HCT116 (cell line): ENCODE results near the gene PHF20. TPM values are rescaled to one million over a fixed set of nuclear protein-coding genes. Genes with fewer than 3 reads are reported as not detected.

Source experiments
- ATAC-seq: fragments of 200-7000 bp; cut with Tn5 transposase; 2 replicates; pipeline ENCODE4 v1.9.1; 2020; ENCODE audit warnings: mild to moderate bottlenecking, moderate library complexity
- BruUV-seq: library from RNA; stranded (reverse); fragments of 400-500 nt; replicated peaks from 2 replicates; lab custom pipeline; 2021; lab: Mats Ljungman, UMichigan
- CTCF ChIA-PET: fragments of 300-600 bp; sonication (Branson Sonifier 250); formaldehyde crosslinking; loops from one replicate; lab custom pipeline; 2021; ENCODE audit warnings: antibody characterized with exemption; lab: Charles Lee
- POLR2A ChIA-PET: fragments of 300-600, 350-600 bp; sonication (Branson Sonifier 250); formaldehyde crosslinking; loops from one replicate; lab custom pipeline; 2021; ENCODE audit warnings: antibody characterized with exemption; lab: Charles Lee
- RAD21 ChIA-PET, 2 experiments: fragments of 300-600 bp; sonication (Branson Sonifier 250); formaldehyde crosslinking; loops; one replicate each; lab custom pipeline; 2023; ENCODE audit warnings: low total read pairs in 2 of 2; ENCODE audit not compliant: uncharacterized antibody in 2 of 2, unreplicated experiment in 2 of 2, low non-redundant PET in 1 of 2; lab: Charles Lee
- DNase-seq: peaks from one replicate; pipeline ENCODE4 v3.0.0-alpha.2; 2010; ENCODE audit warnings: low read depth, low spot score
- H2AFZ ChIP-seq: fragments of 200-600 bp; shearing (Covaris generic), sonication (generic); 2 replicates; pipeline ENCODE4 v1.6.1; 2017; ENCODE audit warnings: low read depth, mixed run types, mixed read lengths, antibody characterized with exemption, low read length; ENCODE audit not compliant: poor library complexity, severe bottlenecking
- H3K27ac ChIP-seq: 2 replicates; pipeline ENCODE4 v1.5.1; 2012; ENCODE audit warnings: low read depth, low read length
- H3K27me3 ChIP-seq: fragments of 200-600 bp; sonication (generic); 2 replicates; pipeline ENCODE4 v1.6.1; 2016; ENCODE audit warnings: mixed run types, low read length, mixed read lengths; ENCODE audit not compliant: insufficient read depth
- H3K36me3 ChIP-seq, 2 experiments: fragments of 200-500 bp in 1 of 2; fragments of 200-600 bp in 1 of 2; sonication (Bioruptor generic) in 1 of 2; sonication (generic) in 1 of 2; 2 replicates each; pipeline versions ENCODE4 v1.5.1 to v1.6.1; 2014 to 2016; ENCODE audit warnings: low read length in 2 of 2, inconsistent platforms in 1 of 2, mixed read lengths in 1 of 2, mixed run types in 1 of 2; ENCODE audit not compliant: insufficient read depth in 2 of 2, control insufficient read depth in 1 of 2
- H3K4me1 ChIP-seq, 2 experiments: fragments of 200-600 bp in 1 of 2; sonication (generic) in 1 of 2; 2 replicates each; pipeline versions ENCODE4 v1.5.1 to v1.6.1; 2012 to 2017; ENCODE audit warnings: low read length in 2 of 2, inconsistent platforms in 1 of 2, mild to moderate bottlenecking in 1 of 2, mixed read lengths in 1 of 2, mixed run types in 1 of 2, moderate library complexity in 1 of 2; ENCODE audit not compliant: insufficient read depth in 2 of 2, control insufficient read depth in 1 of 2
- H3K4me2 ChIP-seq: fragments of 200-600 bp; sonication (generic); 2 replicates; pipeline ENCODE4 v1.6.1; 2017; ENCODE audit warnings: mixed run types, low read length, mixed read lengths
- H3K4me3 ChIP-seq, 2 experiments: fragments of 200-600 bp in 1 of 2; sonication (generic) in 1 of 2; replicated peaks in 1 of 2; 2 replicates each; pipeline ENCODE4 v1.5.1; 2011 to 2016; ENCODE audit warnings: low read length in 2 of 2, control low read depth in 1 of 2, low read depth in 1 of 2, mild to moderate bottlenecking in 1 of 2, mixed read lengths in 1 of 2, mixed run types in 1 of 2
- H3K79me2 ChIP-seq: fragments of 200-600 bp; sonication (generic); 2 replicates; pipeline ENCODE4 v1.6.1; 2017; ENCODE audit warnings: mild to moderate bottlenecking, mixed run types, low read length, moderate library complexity, mixed read lengths; ENCODE audit not compliant: insufficient read depth
- H3K9ac ChIP-seq: fragments of 200-600 bp; sonication (generic); 2 replicates; pipeline ENCODE4 v1.6.1; 2016; ENCODE audit warnings: low read length, mixed read lengths
- H3K9me2 ChIP-seq: fragments of 200-600 bp; sonication (generic), shearing (Covaris generic); 2 replicates; pipeline ENCODE4 v1.6.1; 2017; ENCODE audit warnings: mixed run types, mild to moderate bottlenecking, moderate library complexity; ENCODE audit not compliant: insufficient read depth
- H3K9me3 ChIP-seq, 2 experiments: fragments of 200-500 bp in 1 of 2; fragments of 200-600 bp in 1 of 2; sonication (Bioruptor generic) in 1 of 2; sonication (generic) in 1 of 2; 2 replicates each; pipeline ENCODE4 v1.6.1; 2014 to 2017; ENCODE audit warnings: low read length in 2 of 2, mixed read lengths in 2 of 2, inconsistent platforms in 1 of 2, low read depth in 1 of 2, mild to moderate bottlenecking in 1 of 2, mixed run types in 1 of 2, moderate library complexity in 1 of 2; ENCODE audit not compliant: control insufficient read depth in 1 of 2, insufficient read depth in 1 of 2
- H4K20me1 ChIP-seq: fragments of 200-600 bp; sonication (generic), shearing (Covaris generic); 2 replicates; pipeline ENCODE4 v1.6.1; 2017; ENCODE audit warnings: mixed run types, mild to moderate bottlenecking, moderate library complexity; ENCODE audit not compliant: insufficient read depth
- ATF3 ChIP-seq: IDR thresholded peaks from 2 replicates; pipeline ENCODE4 v1.6.1; 2012
- CBX3 ChIP-seq: IDR thresholded peaks from 2 replicates; pipeline ENCODE4 v1.6.1; 2012; ENCODE audit warnings: low read depth
- CEBPB ChIP-seq: IDR thresholded peaks from 2 replicates; pipeline ENCODE4 v1.6.1; 2012; ENCODE audit warnings: low read depth
- EGR1 ChIP-seq: IDR thresholded peaks from 2 replicates; pipeline ENCODE4 v1.6.1; 2012; ENCODE audit warnings: low read depth
- ELF1 ChIP-seq: IDR thresholded peaks from 2 replicates; pipeline ENCODE4 v1.6.1; 2012; ENCODE audit warnings: low read depth, borderline replicate concordance
- EZH2phosphoT487 ChIP-seq: fragments of 200-600 bp; IDR thresholded peaks from 2 replicates; pipeline ENCODE4 v1.6.1; 2018; ENCODE audit warnings: antibody characterized with exemption, borderline replicate concordance
- FOSL1 ChIP-seq: IDR thresholded peaks from 2 replicates; pipeline ENCODE4 v1.6.1; 2012; ENCODE audit warnings: low read depth
- JUND ChIP-seq: IDR thresholded peaks from 2 replicates; pipeline ENCODE4 v1.6.1; 2012
- MAX ChIP-seq: IDR thresholded peaks from 2 replicates; pipeline ENCODE4 v1.6.1; 2012
- POLR2A ChIP-seq: IDR thresholded peaks from 2 replicates; pipeline ENCODE4 v1.7.0; 2011; ENCODE audit warnings: borderline replicate concordance; ENCODE audit not compliant: insufficient read depth, insufficient read length; ENCODE audit errors: extremely low read depth
- POLR2AphosphoS5 ChIP-seq: IDR thresholded peaks from 2 replicates; pipeline ENCODE4 v1.6.1; 2011; ENCODE audit warnings: mild to moderate bottlenecking, low read depth, low read length, moderate library complexity
- REST ChIP-seq: IDR thresholded peaks from 2 replicates; pipeline ENCODE4 v1.6.1; 2012; ENCODE audit warnings: low read depth
- SIN3A ChIP-seq: IDR thresholded peaks from 2 replicates; pipeline ENCODE4 v1.6.1; 2012; ENCODE audit warnings: low read depth
- SP1 ChIP-seq: IDR thresholded peaks from 2 replicates; pipeline ENCODE4 v1.6.1; 2012; ENCODE audit warnings: low read depth
- SRF ChIP-seq: IDR thresholded peaks from 2 replicates; pipeline ENCODE4 v1.6.1; 2012; ENCODE audit warnings: low read depth
- TCF7L2 ChIP-seq: IDR thresholded peaks from 2 replicates; pipeline ENCODE4 v1.7.0; 2011; ENCODE audit warnings: borderline replicate concordance, inconsistent platforms; ENCODE audit not compliant: insufficient read depth, insufficient read length; ENCODE audit errors: extremely low read depth
- ZBTB33 ChIP-seq: IDR thresholded peaks from 2 replicates; pipeline ENCODE4 v1.6.1; 2011; ENCODE audit warnings: mild to moderate bottlenecking, low read length, moderate library complexity; ENCODE audit not compliant: insufficient replicate concordance; ENCODE audit errors: extremely low read depth
- ZNF274 ChIP-seq: fragments of 200-500 bp; sonication (Bioruptor generic); IDR thresholded peaks from 2 replicates; pipeline ENCODE4 v1.6.1; 2014; ENCODE audit warnings: mild to moderate bottlenecking, low read depth, low read length, inconsistent platforms
- intact Hi-C: fragments of 100-400 bp; cut with micrococcal nuclease; formaldehyde crosslinking; loops from 2 replicates; pipeline ENCODE4 v1.10.0; 2022
- total RNA-seq: library from RNA; stranded (reverse); gene quantifications from one replicate; pipeline ENCODE4 v1.2.1, GENCODE V29; 2021; ENCODE audit not compliant: unreplicated experiment

The PHF20 gene
- total RNA-seq, 1 experiment from 2014 or later, result 40.8 TPM

GRCh38 chr20:35738410-35739179 is 33.2 kb upstream of the PHF20 start:
- no TSS peak for BruUV-seq
- Histone ChIP-seq H4K20me1 (peaks cover 55% of the 10 kb centered on the region), H3K4me3 (no peak overlapping the region), H2AFZ (no peak overlapping the region), H3K4me2 (no peak overlapping the region), H3K27me3 (no peaks in the 10 kb centered on the region), H3K9ac (no peak overlapping the region), H3K9me2 (no peaks in the 10 kb centered on the region), H3K9me3 (no peaks in the 10 kb centered on the region), H3K36me3 (peaks cover 49 to 64% of the 10 kb centered on the region in 2 experiments), H3K79me2 (peaks cover 93% of the 10 kb centered on the region)
- no peak for ATAC-seq
- TF ChIP-seq ZBTB33 (no peak), CEBPB (no peak), ATF3 (no peak), SRF (no peak), TCF7L2 (no peak), EGR1 (no peak), CBX3 (no peak), SIN3A (no peak), SP1 (no peak), REST (no peak), EZH2phosphoT487 (no peak), ELF1 (no peak), POLR2AphosphoS5 (no peak), JUND (no peak), FOSL1 (no peak), ZNF274 (no peak), MAX (no peak), POLR2A (no peak)
- TF ChIP-seq, all 23 proteins: peak for 0
- no peak for DNase-seq
- no peak overlapping the region for H3K27ac ChIP-seq
- POLR2A ChIA-PET, result interaction anchor here (0.5 to 1.0 kb wide), 2 partner anchors 19 to 112 kb away, joined by 3 to 5 read pairs; no protein-coding TSS in a partner anchor
- peaks cover 8 to 22% of the 10 kb centered on the region in 2 experiments for H3K4me1 ChIP-seq
- RAD21 ChIA-PET, result no interaction called here
- intact Hi-C loops, result no loop called here
- CTCF ChIA-PET, result no interaction called here
